ENCODE data around the gene U2AF2. TPM values are rescaled to one million over a fixed set of nuclear protein-coding genes. Genes with fewer than 3 reads are reported as not detected.

The U2AF2 gene
- total and polyA plus RNA-seq, 9 of the 15 experiments (the other 6 are each of a cell fraction or from before 2014, with no cell fraction given) = 3.0 to 331 (median 157) TPM

DNA sequence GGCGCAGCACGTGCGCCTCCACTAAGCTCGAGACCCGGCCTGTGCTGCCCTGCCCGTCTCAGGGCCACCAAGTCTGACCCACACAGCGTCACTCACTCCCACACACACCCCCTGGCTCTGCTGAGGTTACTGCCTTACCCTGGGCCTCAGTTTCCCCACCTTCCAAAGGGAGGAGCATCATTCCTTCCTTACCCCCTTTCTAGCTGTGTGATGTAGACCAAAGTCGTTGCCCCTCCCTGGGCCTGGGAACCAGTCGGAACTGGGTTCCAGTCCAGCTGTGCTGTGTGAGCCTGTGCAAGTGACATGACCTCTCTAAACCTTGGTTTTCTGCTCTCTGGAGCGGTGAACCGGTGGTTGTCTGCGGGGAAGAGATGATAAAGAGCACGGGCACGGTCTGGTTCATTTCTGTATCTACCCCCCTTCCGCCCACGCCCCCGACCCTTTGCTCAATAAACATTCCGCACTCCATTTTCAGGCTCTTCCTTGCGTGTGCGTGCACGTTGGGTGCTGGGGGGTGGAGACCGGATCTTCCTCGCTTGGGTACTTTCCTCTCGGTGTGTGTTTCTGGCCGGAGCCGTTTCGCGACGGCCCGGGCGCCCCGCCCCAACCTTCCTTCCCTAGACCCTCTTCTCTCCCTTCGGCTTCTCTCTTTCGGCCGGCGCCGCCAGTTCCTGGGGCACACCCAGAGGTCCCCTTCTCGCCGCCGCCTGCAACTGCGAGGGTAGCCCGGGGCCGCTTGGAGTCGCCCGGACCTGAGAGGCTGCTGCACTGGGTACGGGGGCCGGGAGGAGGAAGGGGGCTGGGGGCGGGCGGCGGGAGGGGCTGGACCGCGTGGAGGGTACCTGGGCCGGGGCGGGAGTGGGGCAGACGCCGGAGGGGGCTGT lies 11.6 kb upstream of the U2AF2 start, which contains the start of gene ZNF581 (continued):
- TF ChIP-seq GABPB1 (CRISPR knock-in tag; IDR thresholded peaks at IDR 0.05) (peak; percentile 95), EP400 (IDR thresholded peaks at IDR 0.05) (peak; percentile 86; the same call in 1 of the 2 replicates), KDM5B (IDR thresholded peaks at IDR 0.05; ENCODE audit: insufficient replicate concordance, low read depth, low read length) (peak; percentile 63), CBX8 (IDR thresholded peaks at IDR 0.05; ENCODE audit: borderline replicate concordance, extremely low read depth, low read depth, low read length, poor library complexity, severe bottlenecking) (no peak), ZEB2 (IDR thresholded peaks at IDR 0.05) (peak; percentile 97), ZNF217 (CRISPR knock-in tag; IDR thresholded peaks at IDR 0.05) (no peak), CREB1 (IDR thresholded peaks at IDR 0.05) (peak; percentile 9; the same call in 1 of the 2 replicates), CREB1 (CRISPR knock-in tag; IDR thresholded peaks at IDR 0.05) (no peak), ZNF584 (CRISPR knock-in tag; IDR thresholded peaks at IDR 0.05; ENCODE audit: low read depth) (no peak), TRIM24 (IDR thresholded peaks at IDR 0.05) (peak in 1 of 2 experiments; percentile 97; a peak in 2 of 4 replicates), RFX1 (IDR thresholded peaks at IDR 0.05) (no peak), ZNF431 (CRISPR knock-in tag; IDR thresholded peaks at IDR 0.05) (no peak), NFXL1 (CRISPR knock-in tag; IDR thresholded peaks at IDR 0.05) (no peak), ERF (CRISPR knock-in tag; IDR thresholded peaks at IDR 0.05) (peak; percentile 73; the same call in 1 of the 2 replicates)
- TF ChIP-seq, protein P1, sequence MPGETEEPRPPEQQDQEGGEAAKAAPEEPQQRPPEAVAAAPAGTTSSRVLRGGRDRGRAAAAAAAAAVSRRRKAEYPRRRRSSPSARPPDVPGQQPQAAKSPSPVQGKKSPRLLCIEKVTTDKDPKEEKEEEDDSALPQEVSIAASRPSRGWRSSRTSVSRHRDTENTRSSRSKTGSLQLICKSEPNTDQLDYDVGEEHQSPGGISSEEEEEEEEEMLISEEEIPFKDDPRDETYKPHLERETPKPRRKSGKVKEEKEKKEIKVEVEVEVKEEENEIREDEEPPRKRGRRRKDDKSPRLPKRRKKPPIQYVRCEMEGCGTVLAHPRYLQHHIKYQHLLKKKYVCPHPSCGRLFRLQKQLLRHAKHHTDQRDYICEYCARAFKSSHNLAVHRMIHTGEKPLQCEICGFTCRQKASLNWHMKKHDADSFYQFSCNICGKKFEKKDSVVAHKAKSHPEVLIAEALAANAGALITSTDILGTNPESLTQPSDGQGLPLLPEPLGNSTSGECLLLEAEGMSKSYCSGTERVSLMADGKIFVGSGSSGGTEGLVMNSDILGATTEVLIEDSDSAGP (CRISPR knock-in tag; IDR thresholded peaks at IDR 0.05) = no peak; the same call in 1 of the 2 replicates
- TF ChIP-seq, protein P2, sequence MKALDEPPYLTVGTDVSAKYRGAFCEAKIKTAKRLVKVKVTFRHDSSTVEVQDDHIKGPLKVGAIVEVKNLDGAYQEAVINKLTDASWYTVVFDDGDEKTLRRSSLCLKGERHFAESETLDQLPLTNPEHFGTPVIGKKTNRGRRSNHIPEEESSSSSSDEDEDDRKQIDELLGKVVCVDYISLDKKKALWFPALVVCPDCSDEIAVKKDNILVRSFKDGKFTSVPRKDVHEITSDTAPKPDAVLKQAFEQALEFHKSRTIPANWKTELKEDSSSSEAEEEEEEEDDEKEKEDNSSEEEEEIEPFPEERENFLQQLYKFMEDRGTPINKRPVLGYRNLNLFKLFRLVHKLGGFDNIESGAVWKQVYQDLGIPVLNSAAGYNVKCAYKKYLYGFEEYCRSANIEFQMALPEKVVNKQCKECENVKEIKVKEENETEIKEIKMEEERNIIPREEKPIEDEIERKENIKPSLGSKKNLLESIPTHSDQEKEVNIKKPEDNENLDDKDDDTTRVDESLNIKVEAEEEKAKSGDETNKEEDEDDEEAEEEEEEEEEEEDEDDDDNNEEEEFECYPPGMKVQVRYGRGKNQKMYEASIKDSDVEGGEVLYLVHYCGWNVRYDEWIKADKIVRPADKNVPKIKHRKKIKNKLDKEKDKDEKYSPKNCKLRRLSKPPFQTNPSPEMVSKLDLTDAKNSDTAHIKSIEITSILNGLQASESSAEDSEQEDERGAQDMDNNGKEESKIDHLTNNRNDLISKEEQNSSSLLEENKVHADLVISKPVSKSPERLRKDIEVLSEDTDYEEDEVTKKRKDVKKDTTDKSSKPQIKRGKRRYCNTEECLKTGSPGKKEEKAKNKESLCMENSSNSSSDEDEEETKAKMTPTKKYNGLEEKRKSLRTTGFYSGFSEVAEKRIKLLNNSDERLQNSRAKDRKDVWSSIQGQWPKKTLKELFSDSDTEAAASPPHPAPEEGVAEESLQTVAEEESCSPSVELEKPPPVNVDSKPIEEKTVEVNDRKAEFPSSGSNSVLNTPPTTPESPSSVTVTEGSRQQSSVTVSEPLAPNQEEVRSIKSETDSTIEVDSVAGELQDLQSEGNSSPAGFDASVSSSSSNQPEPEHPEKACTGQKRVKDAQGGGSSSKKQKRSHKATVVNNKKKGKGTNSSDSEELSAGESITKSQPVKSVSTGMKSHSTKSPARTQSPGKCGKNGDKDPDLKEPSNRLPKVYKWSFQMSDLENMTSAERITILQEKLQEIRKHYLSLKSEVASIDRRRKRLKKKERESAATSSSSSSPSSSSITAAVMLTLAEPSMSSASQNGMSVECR (CRISPR knock-in tag; IDR thresholded peaks at IDR 0.05) = peak; percentile 78
- TF ChIP-seq, protein P3, sequence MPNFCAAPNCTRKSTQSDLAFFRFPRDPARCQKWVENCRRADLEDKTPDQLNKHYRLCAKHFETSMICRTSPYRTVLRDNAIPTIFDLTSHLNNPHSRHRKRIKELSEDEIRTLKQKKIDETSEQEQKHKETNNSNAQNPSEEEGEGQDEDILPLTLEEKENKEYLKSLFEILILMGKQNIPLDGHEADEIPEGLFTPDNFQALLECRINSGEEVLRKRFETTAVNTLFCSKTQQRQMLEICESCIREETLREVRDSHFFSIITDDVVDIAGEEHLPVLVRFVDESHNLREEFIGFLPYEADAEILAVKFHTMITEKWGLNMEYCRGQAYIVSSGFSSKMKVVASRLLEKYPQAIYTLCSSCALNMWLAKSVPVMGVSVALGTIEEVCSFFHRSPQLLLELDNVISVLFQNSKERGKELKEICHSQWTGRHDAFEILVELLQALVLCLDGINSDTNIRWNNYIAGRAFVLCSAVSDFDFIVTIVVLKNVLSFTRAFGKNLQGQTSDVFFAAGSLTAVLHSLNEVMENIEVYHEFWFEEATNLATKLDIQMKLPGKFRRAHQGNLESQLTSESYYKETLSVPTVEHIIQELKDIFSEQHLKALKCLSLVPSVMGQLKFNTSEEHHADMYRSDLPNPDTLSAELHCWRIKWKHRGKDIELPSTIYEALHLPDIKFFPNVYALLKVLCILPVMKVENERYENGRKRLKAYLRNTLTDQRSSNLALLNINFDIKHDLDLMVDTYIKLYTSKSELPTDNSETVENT (CRISPR knock-in tag; IDR thresholded peaks at IDR 0.05) = no peak
- TF ChIP-seq, protein P4, sequence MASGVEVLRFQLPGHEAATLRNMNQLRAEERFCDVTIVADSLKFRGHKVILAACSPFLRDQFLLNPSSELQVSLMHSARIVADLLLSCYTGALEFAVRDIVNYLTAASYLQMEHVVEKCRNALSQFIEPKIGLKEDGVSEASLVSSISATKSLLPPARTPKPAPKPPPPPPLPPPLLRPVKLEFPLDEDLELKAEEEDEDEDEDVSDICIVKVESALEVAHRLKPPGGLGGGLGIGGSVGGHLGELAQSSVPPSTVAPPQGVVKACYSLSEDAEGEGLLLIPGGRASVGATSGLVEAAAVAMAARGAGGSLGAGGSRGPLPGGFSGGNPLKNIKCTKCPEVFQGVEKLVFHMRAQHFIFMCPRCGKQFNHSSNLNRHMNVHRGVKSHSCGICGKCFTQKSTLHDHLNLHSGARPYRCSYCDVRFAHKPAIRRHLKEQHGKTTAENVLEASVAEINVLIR (CRISPR knock-in tag; IDR thresholded peaks at IDR 0.05) = no peak

Data from K562 (cell line).